GM10266 (cell line): ENCODE measurements around the gene PAFAH2.
"Not testable (repeated sequence)": the region's sequence is repeated elsewhere in the genome, so short reads cannot be mapped to it uniquely, and the experiment has no call there.

Experiments used
- DNase-seq: peaks from one replicate; pipeline ENCODE4 v3.0.0; 2012; ENCODE audit errors: extremely low spot score
- CTCF ChIP-seq: IDR thresholded peaks from 2 replicates; pipeline ENCODE4 v1.5.1; 2012; ENCODE audit warnings: mild to moderate bottlenecking, low read depth; ENCODE audit not compliant: control insufficient read depth, insufficient read depth; ENCODE audit errors: missing control alignments

PAFAH2 gene

GRCh38 chr1:25989440-25990234, 8.2 kb downstream of the PAFAH2 start:
- DNase-seq, result no peak
- no peak for TF ChIP-seq CTCF

- no peak for TF ChIP-seq CTCF
- DNase-seq, result no peak
Measured at GRCh38 chr1:25987951-25988350, 9.9 kb downstream of the PAFAH2 start.

DNA sequence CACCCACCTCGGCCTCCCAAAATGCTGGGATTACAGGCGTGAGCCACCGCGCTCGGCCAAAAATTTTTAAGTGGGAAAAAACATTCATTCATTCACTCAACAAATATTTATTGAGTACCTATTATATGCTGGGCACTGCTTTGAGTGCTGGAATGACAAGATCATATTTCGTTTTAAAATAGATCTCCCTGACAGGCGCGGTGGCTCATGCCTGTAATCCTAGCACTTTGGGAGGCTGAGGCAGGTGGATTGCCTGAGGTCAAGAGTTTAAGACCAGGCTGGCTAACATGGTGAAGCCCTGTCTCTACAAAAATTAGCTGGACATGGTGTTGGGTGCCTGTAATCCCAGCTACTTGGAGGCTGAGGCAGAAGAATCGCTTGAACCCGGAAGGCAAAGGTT, 11.1 kb downstream of the PAFAH2 start:
- DNase-seq, result not testable (repeated sequence)

DNA sequence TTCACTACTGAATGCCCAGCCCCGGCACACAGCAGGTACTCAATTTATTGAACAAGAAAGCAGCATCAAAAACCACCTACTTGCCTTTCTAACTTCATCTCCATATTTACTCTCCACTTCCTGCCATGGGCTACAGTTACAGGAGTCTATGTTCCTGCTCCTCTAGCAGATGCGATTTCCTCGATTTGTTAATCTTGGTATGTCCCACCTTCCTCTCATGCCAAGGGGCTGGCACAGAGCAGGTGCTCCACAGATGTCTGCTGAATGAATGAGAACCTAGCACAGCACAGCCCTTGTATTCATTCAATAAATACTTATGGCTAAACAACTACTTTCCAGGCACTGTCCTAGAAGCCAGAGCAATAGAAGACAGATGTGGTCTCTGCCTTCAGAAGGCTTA, 12.2 kb downstream of the PAFAH2 start:
- no peak for DNase-seq
- no peak for TF ChIP-seq CTCF

DNA sequence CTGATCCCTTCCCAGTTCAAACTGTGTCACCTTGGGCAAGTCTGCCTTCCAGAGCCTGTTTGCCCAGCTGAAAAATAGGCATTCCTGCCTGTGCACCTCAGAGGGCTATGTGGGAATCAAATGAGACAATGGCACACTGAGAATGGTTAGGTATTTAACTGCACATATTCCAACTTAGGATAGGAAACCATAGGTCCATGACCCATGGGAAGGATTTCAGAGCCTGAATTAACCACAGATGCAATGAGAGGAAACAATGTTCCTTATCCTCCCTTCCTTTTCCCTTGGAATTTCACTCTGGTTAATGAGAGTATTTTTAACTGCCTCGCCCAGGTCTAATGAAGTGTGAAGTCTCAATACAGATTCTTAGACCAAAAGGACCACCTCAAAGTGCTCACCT, 12.7 kb downstream of the PAFAH2 start:
- DNase-seq, result no peak
- TF ChIP-seq CTCF, result no peak

DNA sequence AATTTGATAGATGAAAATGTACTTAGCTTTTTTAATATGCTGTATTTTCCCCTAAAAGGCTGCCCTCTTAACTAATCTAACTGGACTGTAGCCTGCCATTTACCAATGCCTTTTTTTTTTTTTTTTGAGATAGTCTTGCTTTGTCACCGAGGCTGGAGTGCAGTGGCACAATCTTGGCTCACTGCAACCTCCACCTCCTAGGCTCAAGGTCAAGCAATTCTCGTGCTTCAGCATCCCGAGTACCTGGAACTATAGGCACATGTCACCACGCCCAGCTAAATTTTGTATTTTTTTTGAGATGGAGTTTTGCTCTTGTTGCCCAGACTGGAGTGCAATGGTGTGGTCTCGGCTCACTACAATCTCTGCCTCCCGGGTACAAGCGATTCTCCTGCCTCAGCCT, 18.7 kb downstream of the PAFAH2 start:
- no peak for DNase-seq
- TF ChIP-seq CTCF, result no peak

- no peak for DNase-seq
- TF ChIP-seq CTCF, result no peak
Measured at GRCh38 chr1:25978403-25978802, 19.5 kb downstream of the PAFAH2 start.

DNA sequence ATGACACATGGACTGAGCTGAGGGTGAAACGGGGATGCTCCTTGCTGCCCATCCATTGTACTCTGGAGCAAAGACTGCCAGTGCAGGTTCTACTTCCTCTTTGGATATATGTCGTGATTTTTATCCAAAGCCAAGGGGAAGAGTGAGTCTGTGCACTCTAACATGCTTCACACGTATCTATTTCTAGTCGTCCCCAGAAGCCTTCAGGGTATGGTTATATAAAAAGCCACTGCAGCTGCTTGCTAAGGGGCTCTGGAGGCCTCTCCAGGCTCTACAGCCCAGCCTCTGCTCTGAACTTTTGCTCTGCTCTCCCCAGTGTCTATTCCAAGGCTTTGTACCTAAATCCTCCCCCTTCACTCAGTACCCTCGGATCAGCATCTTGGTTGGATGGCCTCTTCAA, 20.1 kb downstream of the PAFAH2 start:
- no peak for DNase-seq
- TF ChIP-seq CTCF, result no peak
